Astrocyte (in vitro differentiated cells and primary cell): ENCODE measurements around the gene AGBL4. TPM values are rescaled to one million over a fixed set of nuclear protein-coding genes. Genes with fewer than 3 reads are reported as not detected.

Experiments used
- DNase-seq: peaks from one replicate; pipeline ENCODE4 v3.0.0-alpha.2; 2010; ENCODE audit warnings: low read depth
- FAIRE-seq: peaks from 2 replicates; lab custom pipeline; 2011; peaks lifted over from hg19 to GRCh38; lab: Jason Lieb, UNC
- H2AFZ ChIP-seq: 2 replicates; pipeline ENCODE4 v1.6.0; 2012; ENCODE audit warnings: low read depth, low read length, inconsistent platforms
- H3K27ac ChIP-seq: 2 replicates; pipeline ENCODE4 v1.5.1; 2011; ENCODE audit warnings: low read depth, low read length, inconsistent platforms
- H3K27me3 ChIP-seq: 2 replicates; pipeline ENCODE4 v1.6.0; 2011; ENCODE audit warnings: low read length, inconsistent platforms; ENCODE audit not compliant: insufficient read depth
- H3K36me3 ChIP-seq: 2 replicates; pipeline ENCODE4 v1.5.1; 2011; ENCODE audit warnings: low read length, inconsistent platforms; ENCODE audit not compliant: insufficient read depth
- H3K4me1 ChIP-seq: 2 replicates; pipeline ENCODE4 v1.5.1; 2011; ENCODE audit warnings: low read length, inconsistent platforms; ENCODE audit not compliant: insufficient read depth
- H3K4me2 ChIP-seq: 2 replicates; pipeline ENCODE4 v1.6.0; 2012; ENCODE audit warnings: low read length, inconsistent platforms
- H3K4me3 ChIP-seq: 2 replicates; pipeline ENCODE4 v1.5.1; 2011; ENCODE audit warnings: low read depth, mild to moderate bottlenecking, low read length, inconsistent platforms; ENCODE audit not compliant: insufficient read depth
- H3K79me2 ChIP-seq: 2 replicates; pipeline ENCODE4 v1.6.0; 2012; ENCODE audit warnings: mild to moderate bottlenecking, low read length, inconsistent platforms; ENCODE audit not compliant: insufficient read depth
- H3K9ac ChIP-seq: 2 replicates; pipeline ENCODE4 v1.6.0; 2012; ENCODE audit warnings: mild to moderate bottlenecking, low read length, inconsistent platforms
- H3K9me3 ChIP-seq: 2 replicates; pipeline ENCODE4 v1.5.1; 2012; ENCODE audit warnings: low read depth, mild to moderate bottlenecking, low read length, inconsistent platforms; ENCODE audit not compliant: insufficient read depth
- H4K20me1 ChIP-seq: 2 replicates; pipeline ENCODE4 v1.6.0; 2012; ENCODE audit warnings: low read length, inconsistent platforms; ENCODE audit not compliant: insufficient read depth
- H3K27ac Mint-ChIP-seq: one replicate; pipeline ENCODE4 v1.8.0; 2021; ENCODE audit warnings: mild to moderate bottlenecking, mixed read lengths; ENCODE audit not compliant: unreplicated experiment
- H3K27me3 Mint-ChIP-seq: one replicate; pipeline ENCODE4 v1.8.0; 2021; ENCODE audit warnings: low read depth, mixed read lengths; ENCODE audit not compliant: unreplicated experiment
- H3K36me3 Mint-ChIP-seq: one replicate; pipeline ENCODE4 v1.8.0; 2021; ENCODE audit warnings: low read depth, mixed read lengths; ENCODE audit not compliant: unreplicated experiment
- H3K4me1 Mint-ChIP-seq: one replicate; pipeline ENCODE4 v1.8.0; 2021; ENCODE audit warnings: low read depth, mixed read lengths; ENCODE audit not compliant: unreplicated experiment
- H3K4me3 Mint-ChIP-seq: one replicate; pipeline ENCODE4 v1.8.0; 2021; ENCODE audit warnings: mild to moderate bottlenecking, moderate library complexity, mixed read lengths; ENCODE audit not compliant: unreplicated experiment
- H3K9me3 Mint-ChIP-seq: one replicate; pipeline ENCODE4 v1.8.0; 2021; ENCODE audit warnings: mild to moderate bottlenecking, mixed read lengths; ENCODE audit not compliant: unreplicated experiment
- EZH2 ChIP-seq: IDR thresholded peaks from 2 replicates; pipeline ENCODE4 v1.6.1; 2012; ENCODE audit warnings: mild to moderate bottlenecking, low read length, inconsistent platforms; ENCODE audit not compliant: insufficient read depth
- total RNA-seq: library from RNA; stranded (reverse); gene quantifications from 2 replicates; pipeline ENCODE4 v1.2.1, GENCODE V29; 2021
- TF ChIP-seq, protein P1 (sequence below): IDR thresholded peaks from 2 replicates; pipeline ENCODE4 v1.5.1; 2011; ENCODE audit warnings: low read depth, mild to moderate bottlenecking, inconsistent platforms, low read length, moderate library complexity; ENCODE audit not compliant: insufficient read depth

AGBL4 gene
- total RNA-seq, 1 donor from 2014 or later: not detected

DNA sequence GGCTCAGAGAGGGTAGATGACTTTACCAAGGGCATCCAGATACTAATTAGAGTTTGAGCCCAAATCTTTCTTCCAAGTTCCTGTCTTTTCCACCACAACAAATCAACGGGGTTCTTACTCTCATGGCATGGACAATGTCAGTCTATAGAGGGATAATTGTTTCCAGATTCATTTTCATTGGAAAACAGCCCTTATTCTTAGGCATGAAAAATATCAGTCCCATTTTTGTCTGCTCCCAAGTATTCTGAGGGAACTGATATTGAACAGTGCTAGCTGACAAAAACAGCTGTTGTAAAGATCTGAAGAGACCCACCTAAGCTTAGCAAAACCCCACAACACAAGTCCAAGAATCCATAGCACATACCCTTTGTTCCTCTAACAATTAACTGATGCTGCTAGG is 898.0 kb downstream of the AGBL4 start:
- Histone ChIP-seq H3K4me1 (no peaks in the 10 kb centered on the region), H3K4me2 (no peak overlapping the region), H3K9me3 (no peaks in the 10 kb centered on the region), H3K4me3 (no peak overlapping the region), H3K79me2 (no peaks in the 10 kb centered on the region), H3K27me3 (no peaks in the 10 kb centered on the region), H2AFZ (no peak overlapping the region), H3K27ac (no peak overlapping the region), H3K9ac (no peak overlapping the region), H3K36me3 (no peaks in the 10 kb centered on the region), H4K20me1 (no peaks in the 10 kb centered on the region)
- Mint-ChIP-seq H3K27me3 (no peaks in the 10 kb centered on the region), H3K27ac (no peak overlapping the region), H3K4me1 (no peaks in the 10 kb centered on the region), H3K4me3 (no peak overlapping the region), H3K9me3 (peaks cover 1% of the 10 kb centered on the region), H3K36me3 (no peaks in the 10 kb centered on the region)
- FAIRE-seq (no peak), DNase-seq (no peak)
- TF ChIP-seq, protein P1, sequence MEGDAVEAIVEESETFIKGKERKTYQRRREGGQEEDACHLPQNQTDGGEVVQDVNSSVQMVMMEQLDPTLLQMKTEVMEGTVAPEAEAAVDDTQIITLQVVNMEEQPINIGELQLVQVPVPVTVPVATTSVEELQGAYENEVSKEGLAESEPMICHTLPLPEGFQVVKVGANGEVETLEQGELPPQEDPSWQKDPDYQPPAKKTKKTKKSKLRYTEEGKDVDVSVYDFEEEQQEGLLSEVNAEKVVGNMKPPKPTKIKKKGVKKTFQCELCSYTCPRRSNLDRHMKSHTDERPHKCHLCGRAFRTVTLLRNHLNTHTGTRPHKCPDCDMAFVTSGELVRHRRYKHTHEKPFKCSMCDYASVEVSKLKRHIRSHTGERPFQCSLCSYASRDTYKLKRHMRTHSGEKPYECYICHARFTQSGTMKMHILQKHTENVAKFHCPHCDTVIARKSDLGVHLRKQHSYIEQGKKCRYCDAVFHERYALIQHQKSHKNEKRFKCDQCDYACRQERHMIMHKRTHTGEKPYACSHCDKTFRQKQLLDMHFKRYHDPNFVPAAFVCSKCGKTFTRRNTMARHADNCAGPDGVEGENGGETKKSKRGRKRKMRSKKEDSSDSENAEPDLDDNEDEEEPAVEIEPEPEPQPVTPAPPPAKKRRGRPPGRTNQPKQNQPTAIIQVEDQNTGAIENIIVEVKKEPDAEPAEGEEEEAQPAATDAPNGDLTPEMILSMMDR: no peak
- no peak for TF ChIP-seq EZH2

DNA sequence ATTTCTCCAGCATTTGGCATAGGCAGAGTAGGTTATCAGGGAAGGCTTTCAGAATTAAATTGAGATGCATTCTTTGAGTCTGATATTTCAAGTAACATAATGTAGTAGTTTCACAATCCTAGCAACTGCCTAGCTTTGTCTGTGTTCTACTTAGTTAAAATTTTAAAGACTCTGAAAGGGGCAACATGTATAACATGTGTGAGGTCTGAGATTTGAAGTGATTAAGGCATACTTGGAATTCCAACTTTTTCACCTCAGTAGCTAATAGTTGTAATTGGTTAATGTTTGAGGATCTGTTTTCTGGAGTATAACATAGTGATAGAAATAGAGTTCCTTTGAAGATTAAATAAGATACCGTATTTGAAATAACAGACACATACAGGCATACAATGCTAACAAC is 911.8 kb downstream of the AGBL4 start:
- Histone ChIP-seq H3K4me3 (no peak overlapping the region), H3K4me1 (no peaks in the 10 kb centered on the region), H3K36me3 (no peaks in the 10 kb centered on the region), H3K79me2 (no peaks in the 10 kb centered on the region), H3K4me2 (no peak overlapping the region), H3K27ac (no peak overlapping the region), H4K20me1 (no peaks in the 10 kb centered on the region), H2AFZ (no peak overlapping the region), H3K9me3 (no peaks in the 10 kb centered on the region), H3K9ac (no peak overlapping the region), H3K27me3 (no peaks in the 10 kb centered on the region)
- no peak overlapping the region for H3K27ac Mint-ChIP-seq
- no peak overlapping the region for H3K4me3 Mint-ChIP-seq
- DNase-seq (no peak), FAIRE-seq (no peak)
- no peaks in the 10 kb centered on the region for H3K4me1 Mint-ChIP-seq
- TF ChIP-seq, protein P1: no peak
- no peak for TF ChIP-seq EZH2
- H3K36me3 Mint-ChIP-seq: no peaks in the 10 kb centered on the region
- no peaks in the 10 kb centered on the region for H3K27me3 Mint-ChIP-seq
- H3K9me3 Mint-ChIP-seq: peaks cover 6% of the 10 kb centered on the region

DNA sequence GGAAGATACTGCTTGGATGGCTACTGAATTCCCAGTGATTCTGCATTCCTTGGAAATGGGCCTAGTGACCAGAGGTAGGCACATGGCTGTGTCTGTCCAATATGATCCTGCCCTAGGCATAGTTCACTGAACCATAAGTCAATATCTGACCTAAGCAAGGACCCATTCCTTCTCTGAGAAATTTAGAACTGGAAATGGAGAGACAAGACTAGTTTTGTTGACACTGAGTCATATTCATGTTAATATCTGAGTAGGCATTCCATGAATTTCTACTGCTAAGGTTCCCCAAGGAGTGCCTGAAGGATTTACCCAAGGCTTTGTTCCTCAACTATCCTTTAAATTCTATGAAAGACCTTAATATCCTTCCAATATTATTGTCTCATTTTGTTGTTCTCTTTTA is 917.3 kb downstream of the AGBL4 start:
- no peaks in the 10 kb centered on the region for H4K20me1 ChIP-seq
- peaks cover 20% of the 10 kb centered on the region for H3K4me1 ChIP-seq
- H3K4me3 ChIP-seq: no peak overlapping the region
- Mint-ChIP-seq H3K27me3 (no peaks in the 10 kb centered on the region), H3K36me3 (no peaks in the 10 kb centered on the region), H3K27ac (no peak overlapping the region), H3K4me3 (no peak overlapping the region), H3K9me3 (peaks cover 3% of the 10 kb centered on the region), H3K4me1 (no peaks in the 10 kb centered on the region)
- DNase-seq: peak; percentile 16
- no peak overlapping the region for H3K9ac ChIP-seq
- FAIRE-seq: peak; percentile 20
- H3K36me3 ChIP-seq: no peaks in the 10 kb centered on the region
- H2AFZ ChIP-seq: no peak overlapping the region
- H3K27ac ChIP-seq: no peak overlapping the region
- H3K4me2 ChIP-seq: no peak overlapping the region
- no peaks in the 10 kb centered on the region for H3K27me3 ChIP-seq
- no peaks in the 10 kb centered on the region for H3K79me2 ChIP-seq
- TF ChIP-seq, protein P1: no peak
- TF ChIP-seq EZH2: no peak
- H3K9me3 ChIP-seq: no peaks in the 10 kb centered on the region
